Panc1 (cell line): ENCODE results near the gene PRSS33. TPM values are rescaled to one million over a fixed set of nuclear protein-coding genes. Genes with fewer than 3 reads are reported as not detected.

Experiments
- ATAC-seq: fragments of 200-7000 bp; cut with Tn5 transposase; 2 replicates; pipeline ENCODE4 v1.9.1; 2020; ENCODE audit warnings: mild to moderate bottlenecking, moderate library complexity
- BruUV-seq: library from RNA; stranded (reverse); fragments of 400-500 nt; replicated peaks from 2 replicates; lab custom pipeline; 2021; lab: Mats Ljungman, UMichigan
- CTCF ChIA-PET: fragments of 300-600 bp; sonication (Branson Sonifier 250); formaldehyde crosslinking; loops from one replicate; lab custom pipeline; 2022; ENCODE audit warnings: antibody characterized with exemption; lab: Charles Lee
- POLR2A ChIA-PET: fragments of 300-600 bp; sonication (Branson Sonifier 250); formaldehyde crosslinking; loops from one replicate; lab custom pipeline; 2022; ENCODE audit warnings: antibody characterized with exemption; lab: Charles Lee
- DNase-seq: peaks from one replicate; pipeline ENCODE4 v3.0.0-alpha.2; 2010; ENCODE audit warnings: low read depth, low spot score
- H3K27ac ChIP-seq: 2 replicates; pipeline ENCODE4 v1.5.1; 2011; ENCODE audit warnings: mild to moderate bottlenecking, low read length, inconsistent platforms
- H3K27me3 ChIP-seq: fragments of 200-500 bp; sonication (Bioruptor generic); 2 replicates; pipeline ENCODE4 v1.6.0; 2014; ENCODE audit warnings: low read length, inconsistent platforms; ENCODE audit not compliant: control insufficient read depth, insufficient read depth
- H3K36me3 ChIP-seq: fragments of 200-500 bp; sonication (Bioruptor generic); 2 replicates; pipeline ENCODE4 v1.5.1; 2014; ENCODE audit warnings: inconsistent platforms, mild to moderate bottlenecking, low read length, moderate library complexity; ENCODE audit not compliant: control insufficient read depth, insufficient read depth
- H3K4me1 ChIP-seq: 2 replicates; pipeline ENCODE4 v1.5.1; 2011; ENCODE audit warnings: inconsistent platforms, mild to moderate bottlenecking, low read length, moderate library complexity; ENCODE audit not compliant: control insufficient read depth, insufficient read depth
- H3K4me3 ChIP-seq, 2 experiments: 2 replicates each; pipeline ENCODE4 v1.5.1; 2011 to 2012; ENCODE audit warnings: low read depth in 2 of 2, low read length in 2 of 2, mild to moderate bottlenecking in 2 of 2, inconsistent platforms in 1 of 2, moderate library complexity in 1 of 2
- H3K9me3 ChIP-seq: fragments of 200-500 bp; sonication (Bioruptor generic); 2 replicates; pipeline ENCODE4 v1.5.1; 2014; ENCODE audit warnings: low read depth, mild to moderate bottlenecking, inconsistent platforms, low read length, moderate library complexity; ENCODE audit not compliant: control insufficient read depth, insufficient read depth
- CTCF ChIP-seq: fragments of 450-650 bp; IDR thresholded peaks from 2 replicates; pipeline ENCODE4 v1.5.1; 2017; ENCODE audit warnings: mild to moderate bottlenecking
- POLR2AphosphoS5 ChIP-seq: IDR thresholded peaks from 2 replicates; pipeline ENCODE4 v1.6.1; 2012; ENCODE audit warnings: mild to moderate bottlenecking, low read depth, low read length, moderate library complexity
- REST ChIP-seq, 2 experiments: IDR thresholded peaks; 2 replicates each; pipeline ENCODE4 v1.6.1; 2011 to 2012; ENCODE audit warnings: low read depth in 2 of 2, control low read depth in 1 of 2, low read length in 1 of 2, mild to moderate bottlenecking in 1 of 2, moderate library complexity in 1 of 2; ENCODE audit not compliant: insufficient read depth in 1 of 2
- SIN3A ChIP-seq: IDR thresholded peaks from 2 replicates; pipeline ENCODE4 v1.6.1; 2012; ENCODE audit warnings: low read depth, mild to moderate bottlenecking, low read length, moderate library complexity, borderline replicate concordance; ENCODE audit not compliant: insufficient read depth
- TCF7L2 ChIP-seq: IDR thresholded peaks from 2 replicates; pipeline ENCODE4 v1.6.1; 2011; ENCODE audit warnings: mild to moderate bottlenecking, low read depth, low read length, inconsistent platforms
- in situ Hi-C: cut with HindIII; loops from 2 replicates; pipeline ENCODE4 v1.10.0; 2016; ENCODE audit warnings: low sequenced_read_pairs, low pct_unique_long_range_greater_than_20kb
- intact Hi-C: fragments of 100-400 bp; cut with micrococcal nuclease; formaldehyde crosslinking; loops from one replicate; pipeline ENCODE4 v1.10.0; 2022; ENCODE audit not compliant: unreplicated experiment
- total RNA-seq: library from RNA; stranded (reverse); gene quantifications from one replicate; pipeline ENCODE4 v1.2.1, GENCODE V29; 2021; ENCODE audit not compliant: unreplicated experiment

PRSS33 gene
- total RNA-seq, 1 experiment from 2014 or later = 0.59 TPM

GRCh38 chr16:2742323-2743006 is 44.9 kb downstream of the PRSS33 start:
- ChIA-PET POLR2A (interaction anchor here (0.6 kb wide), 1 partner anchor 629 kb away, joined by 3 read pairs; no protein-coding TSS in a partner anchor), CTCF (no interaction called here)
- TF ChIP-seq CTCF = no peak
- no peak for TF ChIP-seq SIN3A
- no peaks in the 10 kb centered on the region for H3K36me3 ChIP-seq
- H3K27me3 ChIP-seq = no peaks in the 10 kb centered on the region
- BruUV-seq = no TSS peak
- peaks cover 6% of the 10 kb centered on the region for H3K4me1 ChIP-seq
- H3K27ac ChIP-seq = no peak overlapping the region
- H3K4me3 ChIP-seq = no peak overlapping the region
- no peaks in the 10 kb centered on the region for H3K9me3 ChIP-seq
- intact Hi-C loops (no loop called here), in situ Hi-C loops (no loop called here)
- DNase-seq (no peak), ATAC-seq (no peak)

GRCh38 chr16:2741168-2741567 is 46.2 kb downstream of the PRSS33 start:
- ChIA-PET POLR2A (no interaction called here), CTCF (no interaction called here)
- H3K4me3 ChIP-seq = no peak overlapping the region
- H3K27ac ChIP-seq = no peak overlapping the region
- intact Hi-C loops (no loop called here), in situ Hi-C loops (no loop called here)
- ATAC-seq = no peak
- no peaks in the 10 kb centered on the region for H3K36me3 ChIP-seq
- no peaks in the 10 kb centered on the region for H3K27me3 ChIP-seq
- peaks cover 6% of the 10 kb centered on the region for H3K4me1 ChIP-seq
- no peak for DNase-seq
- no peaks in the 10 kb centered on the region for H3K9me3 ChIP-seq
- BruUV-seq = no TSS peak
- TF ChIP-seq REST (IDR thresholded peaks at IDR 0.05; ENCODE audit: insufficient read depth in 1 of 2, low read depth in 2 of 2, low read length in 1 of 2) (no peak), CTCF (no peak), TCF7L2 (no peak), SIN3A (no peak), POLR2AphosphoS5 (no peak)
